Stimulated activated CD8-positive, alpha-beta memory T cell treated with anti-CD3 and anti-CD28 coated beads, Interleukin-7, amount 100 ng/mL, for 24 hours (primary cell): ENCODE results near the gene OR10J1.
"Not testable (repeated sequence)": the region's sequence is repeated elsewhere in the genome, so short reads cannot be mapped to it uniquely, and the experiment has no call there.

ENCODE experiments used
- DNase-seq: peaks from one replicate; pipeline ENCODE4 v3.0.0-alpha.2; 2020; ENCODE audit warnings: low read depth

Gene OR10J1, protein sequence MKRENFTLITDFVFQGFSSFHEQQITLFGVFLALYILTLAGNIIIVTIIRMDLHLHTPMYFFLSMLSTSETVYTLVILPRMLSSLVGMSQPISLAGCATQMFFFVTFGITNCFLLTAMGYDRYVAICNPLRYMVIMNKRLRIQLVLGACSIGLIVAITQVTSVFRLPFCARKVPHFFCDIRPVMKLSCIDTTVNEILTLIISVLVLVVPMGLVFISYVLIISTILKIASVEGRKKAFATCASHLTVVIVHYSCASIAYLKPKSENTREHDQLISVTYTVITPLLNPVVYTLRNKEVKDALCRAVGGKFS

DNA sequence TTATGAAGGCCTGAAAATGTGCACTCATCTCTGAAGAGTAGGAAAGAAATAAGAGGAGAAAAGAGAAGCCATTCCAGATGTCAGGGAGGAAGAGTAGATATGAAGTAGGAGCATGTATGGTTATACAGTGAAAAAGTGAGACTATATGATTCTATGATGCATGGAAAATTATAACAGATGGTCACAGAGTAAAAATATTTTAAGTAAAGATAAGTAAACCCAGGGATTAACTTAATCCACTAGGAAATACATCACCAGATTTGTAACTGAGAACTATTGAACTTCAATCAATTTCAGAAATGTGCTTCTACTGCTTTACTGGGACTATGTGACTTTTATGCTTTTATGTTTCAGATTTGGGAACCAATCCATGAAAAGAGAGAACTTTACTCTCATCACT is at the start of gene OR10J1:
TSS of gene OR10J1 (plus strand) at position 301 of the 400 bp plus-strand sequence. CDS start at position 371, 70 bp downstream.
- no peak for DNase-seq

DNA sequence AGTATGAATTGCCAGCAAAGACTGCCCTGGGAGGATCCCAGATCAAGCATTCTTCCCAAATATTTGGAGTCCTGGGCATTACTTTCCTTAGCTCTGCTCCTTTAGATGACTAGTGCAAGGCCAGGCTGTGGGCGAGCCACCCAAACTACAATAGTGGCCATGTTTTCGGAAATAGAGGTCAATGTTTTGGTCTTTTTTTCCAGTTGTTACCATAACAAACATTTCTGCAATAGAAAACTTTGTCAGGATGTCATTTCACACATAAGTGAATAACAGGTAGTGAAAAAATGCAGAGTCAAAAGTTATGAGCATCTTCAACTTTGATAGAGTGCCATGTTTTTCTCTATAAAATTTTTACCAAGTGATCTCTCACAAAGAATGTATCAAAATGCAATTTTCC is 32.7 kb upstream of the OR10J1 start:
- DNase-seq: no peak

DNA sequence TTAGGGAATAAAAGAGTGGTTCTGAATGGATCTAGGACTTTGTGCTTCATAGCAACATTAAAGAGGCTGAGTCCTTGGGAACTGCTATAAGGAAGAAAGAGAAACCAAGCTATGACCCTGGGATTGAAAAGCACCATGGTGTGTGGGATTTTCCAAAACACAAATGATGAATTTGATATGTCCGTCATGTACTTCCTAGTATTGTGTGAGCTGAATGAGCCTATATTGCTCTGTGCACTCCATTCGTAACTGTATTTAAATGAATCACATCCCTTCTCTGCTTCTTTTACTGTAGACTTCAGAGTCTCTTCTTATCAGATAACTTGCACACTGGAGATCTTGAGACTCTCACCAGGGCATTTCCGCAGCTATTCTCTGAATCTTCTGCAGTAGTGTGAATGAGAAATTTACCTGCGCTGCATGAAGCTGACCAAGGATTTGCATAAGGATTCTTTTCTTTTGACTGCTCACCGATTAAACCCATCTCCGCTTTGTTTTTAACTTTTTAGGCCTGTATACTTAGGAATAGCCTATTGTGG is 30.6 kb upstream of the OR10J1 start:
- no peak for DNase-seq

DNA sequence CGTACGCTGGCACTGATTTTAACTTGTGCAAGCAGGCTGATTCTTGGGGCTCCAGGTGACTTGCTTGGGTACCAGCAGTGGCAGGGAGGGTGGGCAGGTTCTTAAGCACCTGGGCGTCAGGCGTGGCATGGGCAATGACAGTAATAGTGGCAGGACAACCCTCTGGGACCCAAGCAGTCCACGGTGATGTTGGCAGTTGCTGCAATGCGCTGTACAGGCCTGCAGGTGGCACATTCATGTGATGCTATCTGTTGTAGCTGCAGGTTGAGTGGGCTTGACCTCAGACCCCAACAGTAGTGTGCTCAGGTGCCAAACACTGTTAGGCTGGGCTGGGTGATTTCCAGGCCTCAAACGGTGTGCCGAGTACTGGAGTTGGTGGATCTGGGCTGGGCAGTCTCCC is 17.7 kb upstream of the OR10J1 start:
- DNase-seq: no peak

DNA sequence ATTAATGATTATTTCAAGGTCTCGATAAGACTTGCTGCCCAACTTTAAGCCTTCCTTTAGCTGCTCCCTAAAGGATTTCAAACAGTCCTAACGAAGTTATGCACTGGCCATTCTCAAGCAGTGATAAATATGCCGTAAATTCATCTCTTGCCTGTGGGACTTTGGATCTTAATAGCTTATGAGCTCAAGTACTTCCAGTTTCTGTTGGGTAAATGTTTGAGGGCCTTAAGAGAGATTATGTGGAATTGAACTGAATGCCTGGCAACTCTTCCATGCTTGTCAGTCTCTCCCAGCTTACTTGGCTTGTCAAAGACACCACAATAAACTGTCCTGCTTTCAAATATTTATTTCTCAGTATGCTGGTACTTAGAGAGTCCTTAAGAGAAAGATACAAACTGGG is 11.0 kb upstream of the OR10J1 start:
- no peak for DNase-seq

DNA sequence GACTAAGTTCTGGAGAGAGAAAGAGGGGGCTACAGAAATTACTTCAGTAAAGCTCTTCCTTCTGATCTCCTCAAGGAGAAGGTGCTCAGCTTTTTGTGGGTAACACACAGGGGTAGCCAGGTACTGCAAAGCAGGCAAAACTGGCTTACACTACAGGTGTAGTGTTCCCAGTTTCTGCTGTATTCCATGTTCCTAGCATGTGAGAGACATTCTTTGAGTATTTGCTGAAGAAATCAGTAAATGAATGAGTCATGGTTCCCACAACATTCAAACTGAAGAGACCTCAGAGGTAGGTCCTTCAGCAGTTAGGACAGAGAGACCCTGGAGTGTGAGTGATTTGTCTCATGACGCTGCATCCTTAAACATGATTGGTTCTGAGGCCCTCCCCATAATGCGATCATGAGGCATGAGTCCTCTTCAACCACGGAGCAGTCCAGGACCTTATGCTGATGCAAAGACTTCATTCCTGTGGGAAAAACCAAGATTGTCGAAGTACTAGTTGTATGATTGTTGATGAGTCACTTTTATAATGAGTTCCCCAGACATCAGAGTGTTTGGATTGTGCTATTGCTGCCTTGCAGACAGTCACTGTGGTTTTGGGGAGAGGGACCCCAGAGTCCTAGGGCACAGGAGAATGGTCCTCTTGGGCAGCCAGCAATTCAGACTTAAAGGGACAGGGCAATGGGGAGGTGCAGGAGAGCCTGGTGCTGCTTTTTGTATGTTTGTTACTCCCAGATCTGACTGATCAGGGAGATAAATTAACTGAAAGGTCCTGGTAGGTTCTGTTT is 10.3 kb upstream of the OR10J1 start:
- DNase-seq: no peak

DNA sequence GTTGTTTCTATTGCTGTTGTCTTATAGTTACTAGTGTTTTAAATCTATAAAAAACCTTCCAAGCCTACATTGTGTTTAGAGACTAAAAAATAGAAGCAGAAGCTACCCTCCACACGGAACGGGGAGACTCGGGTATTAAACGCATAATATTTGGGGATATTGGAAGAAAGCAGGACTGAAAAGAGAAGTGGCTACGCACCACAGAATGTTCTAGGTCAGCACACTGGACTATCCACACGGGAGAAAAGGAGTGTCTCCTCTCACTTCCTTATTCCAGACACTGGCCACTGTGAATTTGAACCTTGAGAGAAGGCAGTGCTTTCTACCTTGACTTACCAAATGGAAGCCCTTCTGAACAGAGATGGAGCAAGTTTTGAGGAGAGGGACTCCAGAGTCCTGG is 8.5 kb upstream of the OR10J1 start:
- no peak for DNase-seq

DNA sequence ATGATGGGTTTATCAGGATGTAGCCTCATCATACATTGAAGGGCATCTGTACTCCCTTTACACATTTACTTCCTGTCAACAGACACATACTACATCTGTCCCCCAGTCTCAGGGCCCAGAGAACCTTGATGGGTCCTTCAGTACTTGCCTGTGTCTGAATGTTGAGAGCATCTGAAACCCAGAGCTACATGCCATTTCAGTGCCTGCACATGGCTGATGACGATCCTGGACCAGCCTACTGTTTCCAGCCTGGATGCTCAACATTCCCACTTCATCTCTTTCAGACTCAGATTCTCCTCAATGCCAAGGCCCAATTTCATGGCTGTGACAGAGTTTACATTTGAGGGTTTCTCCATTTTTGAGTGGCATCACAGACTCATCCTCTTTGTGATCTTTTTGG is 7.6 kb upstream of the OR10J1 start, which contains the start of gene OR10J4:
TSS of gene OR10J4 (plus strand) at position 301 of the 400 bp plus-strand sequence.
- DNase-seq: no peak

DNA sequence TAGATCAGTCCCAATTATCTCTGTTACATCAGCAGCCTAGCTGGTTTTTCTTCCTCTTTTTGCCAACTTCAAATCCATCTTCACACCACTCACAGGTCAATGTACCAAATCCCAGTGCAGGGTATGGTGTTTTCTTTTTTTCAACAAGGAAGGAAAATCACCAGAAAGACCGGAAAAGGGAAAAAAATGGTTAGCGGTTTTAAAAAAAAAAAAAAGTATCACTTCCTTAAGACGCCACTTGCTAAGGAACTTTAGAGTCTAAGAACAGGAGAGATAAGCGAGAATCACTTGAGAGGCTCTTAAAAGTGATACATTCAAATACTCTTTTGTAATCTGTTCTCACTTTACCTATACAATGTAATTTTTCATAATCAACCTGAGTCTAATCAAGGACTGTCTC is 3.1 kb upstream of the OR10J1 start:
- DNase-seq: no peak

DNA sequence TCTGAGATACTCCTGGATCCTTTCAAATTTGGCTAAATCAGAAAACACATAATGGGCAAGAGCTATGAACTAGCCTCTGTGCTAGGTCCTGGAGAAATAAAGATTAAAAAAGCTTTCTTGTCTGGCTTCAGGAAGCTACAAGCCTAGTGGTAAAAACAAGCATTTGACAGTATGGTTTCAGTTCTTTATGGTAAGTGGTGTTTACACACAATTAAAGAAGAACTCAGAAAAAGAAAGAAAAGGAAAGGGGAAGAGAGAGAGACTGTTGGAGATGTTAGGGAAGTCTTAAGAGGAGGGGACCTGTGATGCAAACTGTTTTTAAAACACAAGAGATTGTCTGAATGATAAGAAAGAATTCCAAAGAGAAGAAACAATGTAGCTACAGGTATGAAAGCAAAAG is 1.8 kb downstream of the OR10J1 start:
- no peak for DNase-seq

DNA sequence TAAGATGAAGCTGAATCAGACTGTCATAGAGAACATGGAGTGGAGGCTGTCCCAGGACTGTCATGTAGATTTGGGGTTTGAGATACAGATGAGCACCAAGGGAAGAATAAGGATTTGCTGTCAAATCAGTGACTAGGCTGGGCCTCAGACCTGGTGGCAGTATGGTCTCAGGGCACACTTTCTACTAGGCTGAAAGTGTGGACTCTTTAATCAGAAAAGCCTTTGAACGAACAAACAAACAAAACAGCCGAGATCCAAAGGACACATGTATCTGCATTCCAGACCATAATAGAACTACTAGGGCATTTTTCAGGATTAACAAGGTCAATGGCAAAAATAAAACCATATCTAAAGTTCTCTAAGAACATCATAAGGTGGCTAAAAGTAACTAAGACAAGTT is 2.9 kb downstream of the OR10J1 start:
- no peak for DNase-seq

DNA sequence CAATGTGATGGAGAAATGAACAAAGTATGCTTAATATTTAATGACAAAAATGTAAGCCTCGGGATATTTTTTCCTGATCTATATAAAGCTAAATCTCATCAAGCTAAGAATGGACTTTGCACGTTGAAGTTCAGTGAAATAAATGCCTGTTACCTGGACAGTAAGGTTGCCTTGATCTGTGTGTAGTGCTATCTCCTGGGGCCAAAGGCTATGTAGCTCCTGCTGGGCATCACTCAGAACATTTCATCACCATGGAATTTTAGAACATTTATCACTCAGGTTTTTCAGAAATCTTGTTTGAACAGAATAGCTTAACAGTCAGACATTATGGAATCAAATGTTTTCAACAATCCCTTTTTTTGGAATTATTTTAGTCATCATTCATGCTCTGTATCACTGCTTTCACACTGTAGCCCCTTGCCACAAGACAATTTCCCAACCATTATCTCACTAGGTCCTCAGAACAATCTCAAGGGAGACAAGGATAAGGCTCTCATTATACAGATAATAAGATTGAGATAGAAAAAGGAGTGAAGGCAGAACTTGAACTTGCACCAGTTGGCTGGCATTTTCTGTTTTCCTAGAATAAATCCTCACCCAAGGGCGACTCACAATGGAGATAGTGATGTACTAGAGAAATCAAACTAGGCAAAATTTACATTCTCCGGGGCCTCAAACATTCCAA is 3.7 kb downstream of the OR10J1 start:
- no peak for DNase-seq

DNA sequence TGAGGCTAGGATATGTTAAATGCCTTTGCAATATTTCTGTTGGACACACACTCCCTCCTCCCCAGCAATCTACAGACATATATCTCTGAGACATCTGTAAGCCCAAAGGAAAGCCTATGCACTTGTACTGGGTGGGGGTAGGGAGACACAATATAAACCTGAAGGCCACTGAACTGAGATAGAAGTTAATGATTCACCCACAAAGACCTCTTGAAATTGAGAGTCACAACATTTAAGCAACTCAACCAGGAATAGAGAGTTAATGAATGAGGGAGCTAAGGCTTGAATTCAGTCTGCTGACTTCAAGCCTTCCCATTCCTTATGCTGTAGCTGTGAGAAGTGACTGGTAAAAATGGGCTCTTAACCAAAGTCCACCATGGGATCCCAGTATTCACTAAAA is 5.0 kb downstream of the OR10J1 start:
- no peak for DNase-seq

DNA sequence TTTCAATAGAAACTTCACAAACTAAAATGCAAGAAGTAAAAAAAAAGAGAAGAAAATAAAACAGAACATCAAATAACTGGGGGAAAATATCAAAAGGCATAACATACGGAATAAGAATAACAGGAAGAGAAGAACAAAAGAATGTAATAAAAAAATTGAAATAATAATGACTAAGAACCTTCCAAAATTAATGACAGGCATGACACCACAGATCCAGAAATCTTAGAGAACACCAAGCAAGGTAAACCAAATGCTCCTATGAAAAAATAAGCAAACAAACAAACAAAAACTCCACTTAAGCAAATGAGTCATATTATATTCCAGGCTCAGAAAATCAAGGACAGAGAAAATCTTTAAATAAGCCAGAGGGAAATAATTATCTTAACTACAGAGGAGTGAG is 8.7 kb downstream of the OR10J1 start:
- no peak for DNase-seq

DNA sequence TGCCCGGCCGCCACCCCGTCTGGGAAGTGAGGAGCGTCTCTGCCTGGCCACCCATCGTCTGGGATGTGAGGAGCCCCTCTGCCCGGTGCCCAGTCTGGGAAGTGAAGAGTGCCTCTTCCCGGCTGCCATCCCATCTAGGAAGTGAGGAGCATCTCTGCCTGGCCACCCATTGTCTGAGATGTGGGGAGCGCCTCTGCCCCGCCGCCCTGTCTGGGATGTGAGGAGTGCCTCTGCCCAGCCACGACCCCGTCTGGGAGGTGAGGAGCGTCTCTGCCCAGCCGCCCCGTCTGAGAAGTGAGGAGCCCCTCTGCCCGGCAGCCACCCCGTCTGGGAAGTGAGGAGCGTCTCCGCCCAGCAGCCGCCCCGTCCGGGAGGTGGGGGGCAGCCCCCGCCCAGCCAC is 10.1 kb downstream of the OR10J1 start:
- not testable (repeated sequence) for DNase-seq

DNA sequence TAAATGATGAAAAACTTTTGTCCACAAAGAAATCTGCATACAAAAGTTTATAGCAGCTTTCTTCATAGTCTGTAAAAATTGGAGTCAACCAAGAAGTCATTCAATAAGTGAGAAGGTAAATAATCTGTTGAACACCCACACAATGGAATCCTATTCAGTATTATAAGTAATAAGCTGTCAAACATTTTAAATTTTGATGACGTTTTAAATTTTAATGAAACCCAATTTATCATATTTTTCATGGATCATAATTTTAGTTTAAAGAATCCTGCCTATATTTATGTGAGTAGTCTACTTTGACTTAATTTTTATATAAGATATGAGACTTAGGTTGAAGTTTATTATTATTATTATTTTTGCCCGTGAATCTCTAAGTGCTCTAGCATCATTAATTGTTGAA is 20.0 kb downstream of the OR10J1 start:
- DNase-seq: no peak

DNA sequence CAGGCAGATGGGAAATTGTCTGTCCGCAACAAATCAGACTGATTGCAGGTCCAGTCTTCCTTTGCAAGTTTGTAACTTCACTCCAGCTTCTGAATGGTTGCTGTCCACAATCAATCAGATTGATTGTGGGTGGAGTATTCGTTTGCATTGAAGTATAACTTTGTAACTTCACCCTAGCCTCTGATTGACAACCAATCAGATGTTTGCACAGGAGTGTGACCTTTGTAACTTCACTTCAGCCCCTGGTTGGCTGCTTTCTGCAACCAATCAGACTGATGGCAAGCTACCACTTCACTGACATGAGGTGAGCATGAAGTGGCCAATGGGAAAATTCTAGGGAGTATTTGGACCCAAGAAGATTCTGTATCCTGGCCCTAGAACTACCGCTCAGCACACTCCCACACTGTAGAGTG is 25.7 kb downstream of the OR10J1 start:
- no peak for DNase-seq

DNA sequence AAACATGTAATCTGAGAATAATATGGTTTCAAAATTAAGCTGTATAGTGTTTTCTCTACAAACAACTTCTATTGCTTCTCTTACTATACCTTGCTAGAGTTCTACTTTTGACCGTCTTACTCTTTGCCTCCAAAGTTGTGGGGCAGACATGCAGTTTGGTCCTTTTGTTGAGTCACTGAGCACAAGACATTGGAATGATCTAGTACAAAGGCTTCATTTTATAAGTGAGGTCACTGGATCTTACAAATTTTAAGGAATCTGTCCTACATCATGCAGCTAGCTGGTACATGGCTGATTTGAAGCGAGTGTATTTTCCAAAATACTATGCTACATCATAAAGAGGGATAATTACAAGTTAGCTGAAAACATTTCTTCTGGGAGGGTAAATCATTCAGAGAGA is 28.8 kb downstream of the OR10J1 start:
- no peak for DNase-seq

DNA sequence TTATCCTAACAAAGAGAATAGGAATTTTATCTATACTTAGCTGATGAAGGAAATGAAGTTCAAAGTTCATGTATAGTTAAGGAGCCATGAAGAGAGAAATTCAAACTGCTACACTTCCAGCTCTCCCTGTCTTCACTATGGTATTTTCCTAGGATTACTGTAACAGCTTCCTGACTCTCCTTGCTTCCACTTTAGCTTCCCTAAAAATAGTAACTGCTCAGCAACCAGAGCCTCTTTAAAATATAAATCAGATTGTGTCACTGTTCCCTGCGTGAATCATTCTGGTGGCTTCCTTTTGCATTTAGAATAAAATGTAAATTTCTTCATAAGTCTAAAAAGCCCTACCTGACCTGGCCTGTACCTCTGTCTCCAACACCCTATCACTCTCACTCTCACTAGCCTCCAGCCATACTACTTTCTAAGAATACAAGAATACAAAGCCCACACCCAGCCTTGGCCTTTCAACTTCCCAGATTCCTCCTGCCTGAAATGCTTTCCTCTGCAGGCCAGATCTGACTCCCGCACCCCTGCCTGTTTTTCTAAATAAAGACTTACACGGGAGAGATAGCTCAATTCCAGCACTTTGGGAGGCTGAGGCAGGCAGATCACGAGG is 30.5 kb downstream of the OR10J1 start:
- no peak for DNase-seq

DNA sequence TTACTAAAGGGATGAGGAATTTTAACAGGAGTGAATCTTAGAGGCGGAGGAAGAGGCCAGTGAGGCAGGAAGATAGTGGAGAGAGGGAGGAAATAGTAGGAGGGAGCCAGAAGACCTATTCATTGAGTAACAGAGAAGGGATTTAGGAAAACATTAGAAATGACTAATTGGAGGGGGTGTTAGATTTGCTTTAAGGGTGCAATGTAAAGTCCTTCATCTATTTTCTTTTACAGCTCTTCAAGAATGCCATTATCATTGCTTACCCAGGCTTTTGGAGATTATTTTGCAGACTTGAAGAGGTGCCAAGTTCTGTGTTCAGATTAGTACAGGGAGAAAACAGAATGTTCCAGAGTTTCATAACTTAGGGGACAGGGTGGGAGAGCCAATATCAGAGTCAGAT is 33.8 kb downstream of the OR10J1 start:
- no peak for DNase-seq

DNA sequence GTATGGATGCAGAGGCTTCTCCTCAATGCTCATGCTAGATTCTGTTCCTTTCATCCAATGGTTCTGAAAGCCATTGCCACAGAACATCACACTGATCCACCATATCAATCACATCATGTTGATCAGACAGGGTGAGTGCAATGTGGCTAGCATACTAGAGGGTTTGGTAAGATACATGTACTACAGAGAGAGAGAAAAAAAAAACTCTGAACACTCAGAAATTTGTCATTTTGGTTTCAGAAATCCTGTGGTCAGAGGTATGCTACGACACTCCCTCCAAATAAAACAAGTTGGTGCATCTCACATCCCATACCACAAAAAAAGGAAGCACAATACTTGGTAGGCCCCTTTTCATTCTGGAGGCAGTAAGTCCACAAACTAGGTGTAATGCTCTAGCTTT is 35.4 kb downstream of the OR10J1 start:
- DNase-seq: no peak

DNA sequence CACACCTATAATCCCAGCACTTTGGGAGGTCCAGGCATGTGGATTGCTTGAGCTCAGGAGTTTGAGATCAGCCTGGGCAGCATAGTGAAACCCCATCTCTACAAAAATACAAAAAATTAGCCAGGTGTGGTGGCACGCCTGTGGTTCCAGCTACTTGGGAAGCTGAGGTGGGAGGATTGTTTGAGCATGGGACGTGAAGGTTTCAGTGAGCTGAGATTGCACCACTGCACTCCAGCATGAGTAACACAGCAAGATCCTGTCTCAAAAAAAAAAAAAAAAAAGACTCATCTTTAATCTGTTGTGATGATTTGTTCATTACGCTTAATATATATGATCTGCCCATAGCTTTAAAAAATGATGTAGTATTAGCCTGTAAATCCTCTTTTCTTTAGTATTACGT is 44.0 kb downstream of the OR10J1 start:
- DNase-seq: no peak
